A549 treated with DMSO at 1 μM for 4 hours (cell line): ENCODE data around the gene NBPF3. TPM values are rescaled to one million over a fixed set of nuclear protein-coding genes. Genes with fewer than 3 reads are reported as not detected.

ENCODE experiments used
- total RNA-seq: library from RNA; stranded (reverse); fragments of 200-300 nt; extraction: Qiagen RNA extraction; gene quantifications from 5 replicates; pipeline ENCODE4 v1.2.3, GENCODE V29; 2022; ENCODE audit warnings: low read depth

NBPF3 gene
- total RNA-seq: 5.5 to 7.2 TPM (median 6.3 TPM) in 5 replicates

GRCh38 chr1:21439721-21440629 is at the start of gene NBPF3:
TSS of gene NBPF3 (plus strand) at chr1:21440137. CDS start at chr1:21445087, 4,950 bp downstream.

GRCh38 chr1:21509351-21510112 is 69.6 kb downstream of the NBPF3 start, which contains the start of gene ALPL:
TSS of gene ALPL (plus strand) at chr1:21509423. CDS start at chr1:21554082, 44,659 bp downstream.

Other genes starting within 250 kb of the NBPF3 start
- 55.6 to 68.4 TPM (median 62.5 TPM) in 5 replicates for gene ECE1, start 149.7 kb upstream of the NBPF3 start, total RNA-seq
- gene ALPL, start 69.3 kb downstream of the NBPF3 start, total RNA-seq: 0.19 to 0.47 TPM (median 0.31 TPM) in 5 replicates
- gene RAP1GAP, start 229.2 kb downstream of the NBPF3 start, total RNA-seq: 9.9 to 13.8 TPM (median 12.8 TPM) in 5 replicates